ENCODE data around the gene COL18A1. TPM values are rescaled to one million over a fixed set of nuclear protein-coding genes. Genes with fewer than 3 reads are reported as not detected.

Gene COL18A1
- polyA plus RNA-seq, 1 donor (not counting 4 experiments of a cell fraction or from before 2014, with no cell fraction given) = 13.0 TPM

- Histone ChIP-seq H3K27ac (ENCODE audit: control insufficient read depth, insufficient read depth, low read length) (no peak overlapping the region), H3K9me1 (ENCODE audit: control insufficient read depth, extremely low read depth, insufficient read depth, low read length) (no peaks in the 10 kb centered on the region), H3K9ac (ENCODE audit: control insufficient read depth, extremely low read depth, insufficient read depth, low read length) (no peak overlapping the region), H3K9me3 (ENCODE audit: control insufficient read depth, low read depth, low read length) (no peaks in the 10 kb centered on the region), H4K20me1 (ENCODE audit: control insufficient read depth, extremely low read depth, insufficient read depth, low read length) (no peaks in the 10 kb centered on the region), H2AFZ (ENCODE audit: control insufficient read depth, low read length) (no peak overlapping the region), H3K36me3 (ENCODE audit: control insufficient read depth in 2 of 2, extremely low read depth in 1 of 2, insufficient read depth in 2 of 2, low read length in 2 of 2) (no peaks in the 10 kb centered on the region), H3K27me3 (ENCODE audit: control insufficient read depth, extremely low read depth, insufficient read depth, low read length) (peaks cover 47% of the 10 kb centered on the region), H3K4me1 (ENCODE audit: control insufficient read depth, extremely low read depth, insufficient read depth, low read length) (no peaks in the 10 kb centered on the region), H3K4me3 (ENCODE audit: control insufficient read depth in 2 of 3, extremely low read depth in 1 of 3, insufficient read depth in 2 of 3, low read depth in 1 of 3, low read length in 3 of 3) (no peak overlapping the region), H3K4me2 (ENCODE audit: control insufficient read depth, extremely low read depth, insufficient read depth, low read depth, low read length) (no peak overlapping the region), H3K79me2 (ENCODE audit: control insufficient read depth, insufficient read depth, low read length) (no peaks in the 10 kb centered on the region)
- no peak for TF ChIP-seq EZH2 (IDR thresholded peaks at IDR 0.05; ENCODE audit: low read length)
- no peak for TF ChIP-seq CTCF (optimal IDR thresholded peaks at IDR 0.05 in 1 of 3, IDR thresholded peaks at IDR 0.05 in 1 of 3, conservative IDR thresholded peaks at IDR 0.05 in 1 of 3; ENCODE audit: extremely low read depth in 1 of 3, insufficient read depth in 2 of 3, low read length in 3 of 3)
- dilution Hi-C loops (cut with MboI; ENCODE audit: extremely low pct_ligation_motif_present, low sequenced_read_pairs) = no loop called here
- no peak for DNase-seq (ENCODE audit: low read depth, low spot score)
- no peak for FAIRE-seq
These were observed 11.9 kb upstream of the COL18A1 start for GRCh38 chr21:45393021-45393420.

DNA sequence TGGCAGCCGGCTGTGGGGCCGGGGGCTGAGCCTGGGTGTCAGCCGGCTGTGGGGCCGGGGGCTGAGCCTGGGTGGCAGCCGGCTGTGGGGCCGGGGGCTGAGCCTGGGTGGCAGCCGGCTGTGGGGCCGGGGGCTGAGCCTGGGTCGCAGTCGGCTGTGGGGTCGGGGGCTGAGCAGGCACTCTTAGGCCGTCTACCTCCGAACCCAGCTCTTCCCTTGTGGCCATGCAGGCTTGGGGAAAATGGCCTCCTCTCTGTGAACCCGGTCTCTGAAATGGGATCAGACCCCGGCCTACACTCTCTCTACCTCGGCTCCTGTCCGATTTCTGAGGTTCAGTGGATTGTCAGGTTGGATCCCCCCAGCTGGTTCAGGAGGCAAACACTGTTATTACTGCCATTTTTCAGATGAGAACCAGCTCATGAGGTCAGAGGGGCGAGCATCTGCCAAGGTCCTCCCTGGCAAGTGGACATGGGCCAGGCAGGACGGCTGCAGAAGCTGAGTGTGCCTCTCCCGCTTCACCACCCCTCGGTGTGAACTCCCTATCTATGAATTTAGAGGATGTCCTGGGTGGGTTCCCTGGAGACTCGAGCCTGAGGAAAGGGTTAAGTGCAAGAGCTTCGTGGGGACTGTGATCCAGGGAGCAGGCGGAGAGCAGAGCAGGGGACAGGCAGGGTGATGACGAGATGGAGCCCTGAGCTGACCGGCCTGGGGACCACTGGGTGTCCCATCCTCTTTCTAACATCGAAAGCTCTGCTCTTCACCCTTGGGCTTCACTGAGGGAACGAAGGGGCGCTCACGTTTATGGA, 10.9 kb upstream of the COL18A1 start:
- dilution Hi-C loops (cut with MboI; ENCODE audit: extremely low pct_ligation_motif_present, low sequenced_read_pairs) = no loop called here
- FAIRE-seq (no peak), DNase-seq (ENCODE audit: low read depth, low spot score) (no peak)
- H2AFZ ChIP-seq (ENCODE audit: control insufficient read depth, low read length) = no peak overlapping the region
- no peak overlapping the region for H3K27ac ChIP-seq (ENCODE audit: control insufficient read depth, insufficient read depth, low read length)
- no peaks in the 10 kb centered on the region for H3K79me2 ChIP-seq (ENCODE audit: control insufficient read depth, insufficient read depth, low read length)
- H3K9me3 ChIP-seq (ENCODE audit: control insufficient read depth, low read depth, low read length) = no peaks in the 10 kb centered on the region
- TF ChIP-seq EZH2 (IDR thresholded peaks at IDR 0.05; ENCODE audit: low read length) (no peak), CTCF (optimal IDR thresholded peaks at IDR 0.05 in 1 of 3, IDR thresholded peaks at IDR 0.05 in 1 of 3, conservative IDR thresholded peaks at IDR 0.05 in 1 of 3; ENCODE audit: extremely low read depth in 1 of 3, insufficient read depth in 2 of 3, low read length in 3 of 3) (no peak)
- no peaks in the 10 kb centered on the region for H3K4me1 ChIP-seq (ENCODE audit: control insufficient read depth, extremely low read depth, insufficient read depth, low read length)
- H3K9me1 ChIP-seq (ENCODE audit: control insufficient read depth, extremely low read depth, insufficient read depth, low read length) = no peaks in the 10 kb centered on the region
- no peak overlapping the region for H3K9ac ChIP-seq (ENCODE audit: control insufficient read depth, extremely low read depth, insufficient read depth, low read length)
- H3K4me3 ChIP-seq (ENCODE audit: control insufficient read depth in 2 of 3, extremely low read depth in 1 of 3, insufficient read depth in 2 of 3, low read depth in 1 of 3, low read length in 3 of 3) = no peak overlapping the region
- H3K4me2 ChIP-seq (ENCODE audit: control insufficient read depth, extremely low read depth, insufficient read depth, low read depth, low read length) = no peak overlapping the region
- H3K27me3 ChIP-seq (ENCODE audit: control insufficient read depth, extremely low read depth, insufficient read depth, low read length) = peaks cover 37% of the 10 kb centered on the region
- no peaks in the 10 kb centered on the region for H4K20me1 ChIP-seq (ENCODE audit: control insufficient read depth, extremely low read depth, insufficient read depth, low read length)
- H3K36me3 ChIP-seq (ENCODE audit: control insufficient read depth in 2 of 2, extremely low read depth in 1 of 2, insufficient read depth in 2 of 2, low read length in 2 of 2) = no peaks in the 10 kb centered on the region

Measured in keratinocyte (primary cell).